Activated naive CD8-positive, alpha-beta T cell treated with anti-CD3 and anti-CD28 coated beads, Interleukin-2, amount 50 U/mL, for 16 hours (primary cell): ENCODE measurements around the gene PCDHGA10.
"Not testable (repeated sequence)": the region's sequence is repeated elsewhere in the genome, so short reads cannot be mapped to it uniquely, and the experiment has no call there.

Experiments
- DNase-seq: peaks from one replicate; pipeline ENCODE4 v3.0.0-alpha.2; 2020; ENCODE audit warnings: low read depth, low spot score

PCDHGA10 gene

GRCh38 chr5:141392429-141393198 lies 20.2 kb upstream of the PCDHGA10 start, which contains the start of gene PCDHGA8:
Gene PCDHGA8 (plus strand): TSS chr5:141392633. CDS start chr5:141392814, 181 bp downstream.
- no peak for DNase-seq

- no peak for DNase-seq
Measured at GRCh38 chr5:141393267-141393666, 19.5 kb upstream of the PCDHGA10 start.

DNA sequence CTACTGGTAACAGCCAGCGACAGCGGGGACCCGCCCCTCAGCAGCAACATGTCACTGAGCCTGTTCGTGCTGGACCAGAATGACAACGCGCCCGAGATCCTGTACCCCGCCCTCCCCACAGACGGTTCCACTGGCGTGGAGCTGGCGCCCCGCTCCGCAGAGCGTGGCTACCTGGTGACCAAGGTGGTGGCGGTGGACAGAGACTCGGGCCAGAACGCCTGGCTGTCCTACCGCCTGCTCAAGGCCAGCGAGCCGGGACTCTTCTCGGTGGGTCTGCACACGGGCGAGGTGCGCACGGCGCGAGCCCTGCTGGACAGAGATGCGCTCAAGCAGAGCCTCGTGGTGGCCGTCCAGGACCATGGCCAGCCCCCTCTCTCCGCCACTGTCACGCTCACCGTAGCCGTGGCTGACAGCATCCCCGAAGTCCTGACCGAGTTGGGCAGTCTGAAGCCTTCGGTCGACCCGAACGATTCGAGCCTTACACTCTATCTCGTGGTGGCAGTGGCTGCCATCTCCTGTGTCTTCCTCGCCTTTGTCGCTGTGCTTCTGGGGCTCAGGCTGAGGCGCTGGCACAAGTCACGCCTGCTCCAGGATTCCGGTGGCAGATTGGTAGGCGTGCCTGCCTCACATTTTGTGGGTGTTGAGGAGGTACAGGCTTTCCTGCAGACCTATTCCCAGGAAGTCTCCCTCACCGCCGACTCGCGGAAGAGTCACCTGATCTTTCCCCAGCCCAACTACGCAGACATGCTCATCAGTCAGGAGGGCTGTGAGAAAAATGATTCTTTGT lies 18.2 kb upstream of the PCDHGA10 start:
- not testable (repeated sequence) for DNase-seq

DNA sequence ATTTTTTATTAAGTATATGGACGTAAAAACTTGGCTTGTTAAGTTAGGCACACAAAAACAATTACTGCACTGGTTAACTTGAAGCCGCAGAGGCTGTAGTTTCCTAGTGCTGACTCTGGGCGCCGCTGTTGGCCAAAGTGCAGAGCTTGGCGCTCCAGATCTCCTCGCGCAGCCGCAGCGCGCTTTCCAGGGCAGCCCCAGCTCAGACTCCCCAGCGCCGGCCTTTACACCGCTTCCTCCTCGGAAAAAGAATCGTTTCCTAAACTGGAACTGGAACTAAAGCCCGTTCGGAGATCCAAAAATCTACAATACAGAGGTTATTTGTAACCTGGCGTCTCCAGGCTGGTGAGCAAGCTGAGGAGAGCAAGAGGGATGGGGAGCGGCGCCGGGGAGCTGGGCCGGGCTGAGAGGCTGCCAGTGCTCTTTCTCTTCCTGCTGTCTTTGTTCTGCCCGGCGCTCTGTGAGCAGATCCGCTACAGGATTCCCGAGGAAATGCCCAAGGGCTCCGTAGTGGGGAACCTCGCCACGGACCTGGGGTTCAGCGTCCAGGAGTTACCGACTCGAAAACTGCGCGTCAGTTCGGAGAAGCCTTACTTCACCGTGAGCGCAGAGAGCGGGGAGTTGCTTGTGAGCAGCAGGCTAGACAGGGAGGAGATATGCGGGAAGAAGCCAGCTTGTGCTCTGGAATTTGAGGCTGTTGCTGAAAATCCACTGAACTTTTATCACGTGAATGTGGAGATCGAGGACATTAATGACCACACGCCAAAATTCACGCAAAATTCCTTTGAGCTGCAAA lies 14.8 kb upstream of the PCDHGA10 start, which contains the start of gene PCDHGB5:
TSS of gene PCDHGB5 (plus strand) at position 192 of the 796 bp plus-strand sequence. CDS start at position 373, 181 bp downstream.
- DNase-seq, result not testable (repeated sequence)

DNA sequence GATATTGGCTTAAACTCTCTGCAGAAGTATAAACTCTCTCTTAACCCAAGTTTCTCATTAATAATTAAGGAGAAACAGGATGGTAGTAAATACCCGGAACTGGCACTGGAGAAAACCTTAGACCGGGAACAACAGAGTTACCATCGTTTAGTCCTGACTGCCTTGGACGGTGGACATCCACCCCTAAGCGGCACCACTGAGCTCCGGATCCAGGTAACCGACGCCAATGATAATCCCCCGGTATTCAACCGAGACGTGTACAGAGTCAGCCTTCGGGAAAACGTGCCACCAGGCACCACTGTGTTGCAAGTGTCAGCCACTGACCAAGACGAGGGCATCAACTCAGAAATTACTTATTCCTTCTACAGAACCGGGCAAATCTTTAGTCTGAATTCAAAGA lies 14.2 kb upstream of the PCDHGA10 start:
- DNase-seq, result no peak

DNA sequence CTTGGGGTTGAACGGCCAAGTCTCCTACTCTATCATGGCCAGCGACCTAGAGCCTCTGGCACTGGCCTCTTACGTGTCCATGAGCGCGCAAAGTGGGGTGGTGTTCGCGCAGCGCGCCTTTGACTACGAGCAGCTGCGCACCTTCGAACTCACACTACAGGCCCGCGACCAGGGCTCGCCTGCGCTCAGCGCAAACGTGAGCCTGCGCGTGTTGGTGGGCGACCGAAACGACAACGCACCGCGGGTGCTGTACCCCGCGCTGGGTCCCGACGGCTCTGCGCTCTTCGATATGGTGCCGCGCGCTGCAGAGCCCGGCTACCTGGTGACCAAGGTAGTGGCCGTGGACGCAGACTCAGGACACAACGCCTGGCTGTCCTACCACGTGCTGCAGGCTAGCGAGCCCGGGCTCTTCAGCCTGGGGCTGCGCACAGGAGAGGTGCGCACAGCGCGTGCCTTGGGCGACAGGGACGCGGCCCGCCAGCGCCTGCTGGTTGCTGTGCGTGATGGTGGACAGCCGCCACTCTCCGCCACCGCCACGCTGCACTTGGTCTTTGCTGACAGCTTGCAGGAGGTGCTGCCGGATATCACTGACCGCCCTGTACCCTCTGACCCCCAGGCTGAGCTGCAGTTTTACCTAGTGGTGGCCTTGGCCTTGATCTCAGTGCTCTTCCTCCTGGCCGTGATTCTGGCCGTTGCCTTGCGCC lies 13.1 kb upstream of the PCDHGA10 start:
- DNase-seq, result no peak

- no peak for DNase-seq
Measured at GRCh38 chr5:141402553-141403243, 10.1 kb upstream of the PCDHGA10 start, which contains the start of gene PCDHGA9. Gene PCDHGA9 (plus strand): TSS chr5:141402778. CDS start chr5:141402953, 175 bp downstream.

- DNase-seq, result no peak
Measured at GRCh38 chr5:141403387-141403786, 9.4 kb upstream of the PCDHGA10 start.

- not testable (repeated sequence) for DNase-seq
Measured at GRCh38 chr5:141407790-141408505, 4.8 kb upstream of the PCDHGA10 start, which contains the start of gene PCDHGB6. Gene PCDHGB6 (plus strand): TSS chr5:141408021. CDS start chr5:141408203, 182 bp downstream.

DNA sequence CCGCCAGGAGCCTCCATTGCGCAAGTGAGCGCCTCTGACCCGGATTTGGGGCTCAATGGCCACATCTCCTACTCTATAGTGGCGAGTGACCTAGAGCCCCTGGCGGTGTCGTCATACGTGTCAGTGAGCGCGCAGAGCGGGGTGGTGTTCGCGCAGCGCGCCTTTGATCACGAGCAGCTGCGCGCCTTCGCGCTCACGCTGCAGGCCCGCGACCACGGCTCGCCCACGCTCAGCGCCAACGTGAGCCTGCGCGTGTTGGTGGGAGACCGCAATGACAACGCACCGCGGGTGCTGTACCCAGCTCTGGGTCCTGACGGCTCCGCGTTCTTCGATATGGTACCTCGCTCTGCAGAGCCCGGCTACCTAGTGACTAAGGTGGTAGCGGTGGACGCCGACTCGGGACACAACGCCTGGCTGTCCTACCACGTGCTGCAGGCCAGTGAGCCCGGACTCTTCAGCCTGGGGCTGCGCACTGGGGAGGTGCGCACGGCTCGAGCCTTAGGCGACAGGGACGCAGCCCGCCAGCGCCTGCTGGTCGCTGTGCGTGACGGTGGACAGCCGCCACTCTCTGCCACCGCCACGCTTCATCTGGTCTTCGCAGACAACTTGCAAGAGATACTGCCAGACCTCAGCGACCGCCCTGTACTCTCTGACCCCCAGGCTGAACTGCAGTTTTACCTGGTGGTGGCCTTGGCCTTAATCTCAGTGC lies 3.0 kb upstream of the PCDHGA10 start:
- DNase-seq, result no peak

- DNase-seq, result no peak
Measured at GRCh38 chr5:141411575-141411974, 1.2 kb upstream of the PCDHGA10 start.

DNA sequence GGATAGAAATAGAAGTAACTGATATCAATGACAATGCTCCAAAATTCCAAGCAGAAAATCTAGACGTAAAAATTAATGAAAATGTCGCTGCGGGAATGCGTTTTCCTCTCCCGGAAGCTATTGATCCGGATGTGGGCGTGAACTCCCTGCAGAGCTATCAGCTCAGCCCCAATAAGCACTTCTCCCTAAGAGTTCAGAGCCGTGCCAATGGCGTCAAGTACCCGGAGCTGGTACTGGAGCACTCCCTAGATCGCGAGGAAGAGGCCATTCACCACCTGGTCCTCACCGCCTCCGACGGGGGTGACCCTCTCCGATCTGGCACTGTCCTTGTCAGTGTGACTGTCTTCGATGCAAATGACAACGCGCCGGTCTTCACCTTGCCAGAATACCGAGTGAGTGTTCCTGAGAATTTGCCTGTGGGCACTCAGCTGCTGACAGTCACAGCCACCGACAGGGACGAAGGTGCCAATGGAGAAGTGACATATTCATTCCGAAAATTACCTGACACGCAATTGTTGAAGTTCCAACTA lies 818 bp downstream of the PCDHGA10 start:
- DNase-seq, result no peak

DNA sequence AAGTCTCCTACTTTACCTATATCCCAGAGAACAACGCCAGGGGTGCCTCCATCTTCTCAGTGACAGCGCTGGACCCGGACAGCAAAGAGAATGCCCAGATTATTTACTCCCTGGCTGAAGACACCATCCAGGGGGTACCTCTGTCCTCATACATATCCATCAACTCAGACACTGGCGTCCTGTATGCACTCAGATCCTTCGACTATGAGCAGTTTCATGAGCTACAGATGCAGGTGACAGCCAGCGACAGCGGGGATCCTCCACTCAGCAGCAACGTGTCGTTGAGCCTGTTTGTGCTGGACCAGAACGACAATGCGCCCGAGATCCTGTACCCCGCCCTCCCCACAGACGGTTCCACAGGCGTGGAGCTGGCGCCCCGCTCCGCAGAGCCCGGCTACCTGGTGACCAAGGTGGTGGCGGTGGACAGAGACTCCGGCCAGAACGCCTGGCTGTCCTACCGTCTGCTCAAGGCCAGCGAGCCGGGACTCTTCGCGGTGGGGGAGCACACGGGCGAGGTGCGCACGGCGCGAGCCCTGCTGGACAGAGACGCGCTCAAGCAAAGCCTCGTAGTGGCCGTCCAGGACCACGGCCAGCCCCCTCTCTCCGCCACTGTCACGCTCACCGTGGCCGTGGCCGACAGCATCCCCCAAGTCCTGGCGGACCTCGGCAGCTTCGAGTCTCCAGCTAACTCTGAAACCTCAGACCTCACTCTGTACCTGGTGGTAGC lies 1.9 kb downstream of the PCDHGA10 start:
- not testable (repeated sequence) for DNase-seq

- DNase-seq, result not testable (repeated sequence)
Measured at GRCh38 chr5:141415275-141415618, 2.5 kb downstream of the PCDHGA10 start.

- not testable (repeated sequence) for DNase-seq
Measured at GRCh38 chr5:141417494-141418172, 4.8 kb downstream of the PCDHGA10 start, which contains the start of gene PCDHGB7. Gene PCDHGB7 (plus strand): TSS chr5:141417677. CDS start chr5:141417860, 183 bp downstream.

DNA sequence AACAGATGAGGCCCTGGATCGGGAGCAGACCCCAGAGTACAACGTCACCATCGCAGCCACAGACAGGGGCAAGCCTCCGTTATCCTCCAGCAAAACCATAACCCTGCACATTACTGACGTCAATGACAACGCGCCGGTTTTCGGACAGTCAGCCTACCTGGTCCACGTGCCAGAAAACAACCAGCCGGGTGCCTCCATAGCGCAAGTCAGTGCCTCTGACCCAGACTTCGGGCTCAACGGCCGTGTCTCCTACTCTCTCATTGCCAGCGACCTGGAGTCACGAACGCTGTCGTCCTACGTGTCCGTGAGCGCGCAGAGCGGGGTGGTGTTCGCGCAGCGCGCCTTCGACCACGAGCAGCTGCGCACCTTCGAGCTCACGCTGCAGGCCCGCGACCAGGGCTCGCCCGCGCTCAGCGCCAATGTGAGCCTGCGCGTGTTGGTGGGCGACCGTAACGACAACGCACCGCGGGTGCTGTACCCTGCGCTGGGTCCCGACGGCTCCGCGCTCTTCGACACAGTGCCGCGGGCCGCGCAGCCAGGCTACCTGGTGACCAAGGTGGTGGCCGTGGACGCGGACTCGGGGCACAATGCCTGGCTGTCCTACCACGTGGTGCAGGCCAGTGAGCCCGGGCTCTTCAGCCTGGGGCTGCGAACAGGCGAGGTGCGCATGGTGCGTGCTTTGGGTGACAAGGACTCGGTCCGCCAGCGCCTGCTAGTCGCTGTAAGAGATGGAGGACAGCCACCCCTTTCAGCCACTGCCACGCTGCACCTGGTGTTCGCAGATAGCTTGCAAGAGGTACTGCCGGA lies 6.5 kb downstream of the PCDHGA10 start:
- DNase-seq, result no peak
